Amniotic stem cell (primary cell): ENCODE measurements around the gene CEACAM6.
"Not testable (repeated sequence)": the region's sequence is repeated elsewhere in the genome, so short reads cannot be mapped to it uniquely, and the experiment has no call there.

Source experiments
- DNase-seq: peaks from one replicate; lab custom pipeline; 2025; lab: John Stamatoyannopoulos, UW

The CEACAM6 gene

DNA sequence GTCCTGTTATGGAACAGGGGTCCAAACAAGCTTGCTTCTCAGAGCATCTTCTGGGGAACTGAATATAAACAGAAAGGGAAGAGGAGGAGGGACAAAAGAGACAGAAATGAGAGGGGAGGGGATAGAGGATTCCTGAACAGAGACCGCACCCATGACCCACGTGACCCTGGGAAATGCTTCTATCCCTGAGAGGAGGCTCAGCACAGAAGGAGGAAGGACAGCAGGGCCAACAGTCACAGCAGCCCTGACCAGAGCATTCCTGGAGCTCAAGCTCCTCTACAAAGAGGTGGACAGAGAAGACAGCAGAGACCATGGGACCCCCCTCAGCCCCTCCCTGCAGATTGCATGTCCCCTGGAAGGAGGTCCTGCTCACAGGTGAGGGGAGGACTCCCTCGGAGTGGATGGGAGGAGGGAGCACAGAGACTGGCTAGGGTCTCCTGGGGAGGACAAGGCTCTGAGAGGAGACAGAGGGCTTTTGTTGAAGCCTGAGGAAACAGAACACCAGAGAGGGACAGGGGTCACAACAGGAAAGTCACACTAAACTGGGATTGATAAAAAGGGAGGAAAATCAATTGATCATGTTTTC is at the start of gene CEACAM6:
TSS of gene CEACAM6 (plus strand) at position 203 of the 586 bp plus-strand sequence. CDS start at position 312, 109 bp downstream.
- DNase-seq: no peak

DNA sequence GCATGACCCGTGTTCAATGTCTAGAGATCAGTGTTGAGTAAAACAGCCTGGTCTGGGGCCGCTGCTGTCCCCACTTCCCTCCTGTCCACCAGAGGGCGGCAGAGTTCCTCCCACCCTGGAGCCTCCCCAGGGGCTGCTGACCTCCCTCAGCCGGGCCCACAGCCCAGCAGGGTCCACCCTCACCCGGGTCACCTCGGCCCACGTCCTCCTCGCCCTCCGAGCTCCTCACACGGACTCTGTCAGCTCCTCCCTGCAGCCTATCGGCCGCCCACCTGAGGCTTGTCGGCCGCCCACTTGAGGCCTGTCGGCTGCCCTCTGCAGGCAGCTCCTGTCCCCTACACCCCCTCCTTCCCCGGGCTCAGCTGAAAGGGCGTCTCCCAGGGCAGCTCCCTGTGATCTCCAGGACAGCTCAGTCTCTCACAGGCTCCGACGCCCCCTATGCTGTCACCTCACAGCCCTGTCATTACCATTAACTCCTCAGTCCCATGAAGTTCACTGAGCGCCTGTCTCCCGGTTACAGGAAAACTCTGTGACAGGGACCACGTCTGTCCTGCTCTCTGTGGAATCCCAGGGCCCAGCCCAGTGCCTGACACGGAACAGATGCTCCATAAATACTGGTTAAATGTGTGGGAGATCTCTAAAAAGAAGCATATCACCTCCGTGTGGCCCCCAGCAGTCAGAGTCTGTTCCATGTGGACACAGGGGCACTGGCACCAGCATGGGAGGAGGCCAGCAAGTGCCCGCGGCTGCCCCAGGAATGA is 48.4 kb upstream of the CEACAM6 start:
- no peak for DNase-seq

DNA sequence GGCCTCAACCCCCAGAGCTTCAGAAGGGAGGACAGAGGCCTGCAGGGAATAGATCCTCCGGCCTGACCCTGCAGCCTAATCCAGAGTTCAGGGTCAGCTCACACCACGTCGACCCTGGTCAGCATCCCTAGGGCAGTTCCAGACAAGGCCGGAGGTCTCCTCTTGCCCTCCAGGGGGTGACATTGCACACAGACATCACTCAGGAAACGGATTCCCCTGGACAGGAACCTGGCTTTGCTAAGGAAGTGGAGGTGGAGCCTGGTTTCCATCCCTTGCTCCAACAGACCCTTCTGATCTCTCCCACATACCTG is 47.9 kb upstream of the CEACAM6 start:
- DNase-seq: no peak

DNA sequence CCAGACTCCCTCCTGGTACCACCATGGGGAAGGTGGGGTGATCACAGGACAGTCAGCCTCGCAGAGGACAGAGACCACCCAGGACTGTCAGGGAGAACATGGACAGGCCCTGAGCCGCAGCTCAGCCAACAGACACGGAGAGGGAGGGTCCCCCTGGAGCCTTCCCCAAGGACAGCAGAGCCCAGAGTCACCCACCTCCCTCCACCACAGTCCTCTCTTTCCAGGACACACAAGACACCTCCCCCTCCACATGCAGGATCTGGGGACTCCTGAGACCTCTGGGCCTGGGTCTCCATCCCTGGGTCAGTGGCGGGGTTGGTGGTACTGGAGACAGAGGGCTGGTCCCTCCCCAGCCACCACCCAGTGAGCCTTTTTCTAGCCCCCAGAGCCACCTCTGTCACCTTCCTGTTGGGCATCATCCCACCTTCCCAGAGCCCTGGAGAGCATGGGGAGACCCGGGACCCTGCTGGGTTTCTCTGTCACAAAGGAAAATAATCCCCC is 47.4 kb upstream of the CEACAM6 start:
- DNase-seq: no peak

DNA sequence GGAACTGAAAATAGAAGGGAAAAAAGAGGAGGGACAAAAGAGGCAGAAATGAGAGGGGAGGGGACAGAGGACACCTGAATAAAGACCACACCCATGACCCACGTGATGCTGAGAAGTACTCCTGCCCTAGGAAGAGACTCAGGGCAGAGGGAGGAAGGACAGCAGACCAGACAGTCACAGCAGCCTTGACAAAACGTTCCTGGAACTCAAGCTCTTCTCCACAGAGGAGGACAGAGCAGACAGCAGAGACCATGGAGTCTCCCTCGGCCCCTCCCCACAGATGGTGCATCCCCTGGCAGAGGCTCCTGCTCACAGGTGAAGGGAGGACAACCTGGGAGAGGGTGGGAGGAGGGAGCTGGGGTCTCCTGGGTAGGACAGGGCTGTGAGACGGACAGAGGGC is 46.8 kb upstream of the CEACAM6 start, which contains the start of gene CEACAM5:
TSS of gene CEACAM5 (plus strand) at position 146 of the 400 bp plus-strand sequence. CDS start at position 252, 106 bp downstream.
- DNase-seq: no peak

DNA sequence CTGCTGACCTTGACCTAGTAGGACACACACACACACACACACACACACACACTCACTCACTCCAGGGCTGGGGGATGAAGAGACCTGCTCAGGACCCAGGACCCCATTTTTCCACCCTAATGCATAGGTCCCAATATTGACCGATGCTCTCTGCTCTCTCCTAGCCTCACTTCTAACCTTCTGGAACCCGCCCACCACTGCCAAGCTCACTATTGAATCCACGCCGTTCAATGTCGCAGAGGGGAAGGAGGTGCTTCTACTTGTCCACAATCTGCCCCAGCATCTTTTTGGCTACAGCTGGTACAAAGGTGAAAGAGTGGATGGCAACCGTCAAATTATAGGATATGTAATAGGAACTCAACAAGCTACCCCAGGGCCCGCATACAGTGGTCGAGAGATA is 45.8 kb upstream of the CEACAM6 start:
- not testable (repeated sequence) for DNase-seq

DNA sequence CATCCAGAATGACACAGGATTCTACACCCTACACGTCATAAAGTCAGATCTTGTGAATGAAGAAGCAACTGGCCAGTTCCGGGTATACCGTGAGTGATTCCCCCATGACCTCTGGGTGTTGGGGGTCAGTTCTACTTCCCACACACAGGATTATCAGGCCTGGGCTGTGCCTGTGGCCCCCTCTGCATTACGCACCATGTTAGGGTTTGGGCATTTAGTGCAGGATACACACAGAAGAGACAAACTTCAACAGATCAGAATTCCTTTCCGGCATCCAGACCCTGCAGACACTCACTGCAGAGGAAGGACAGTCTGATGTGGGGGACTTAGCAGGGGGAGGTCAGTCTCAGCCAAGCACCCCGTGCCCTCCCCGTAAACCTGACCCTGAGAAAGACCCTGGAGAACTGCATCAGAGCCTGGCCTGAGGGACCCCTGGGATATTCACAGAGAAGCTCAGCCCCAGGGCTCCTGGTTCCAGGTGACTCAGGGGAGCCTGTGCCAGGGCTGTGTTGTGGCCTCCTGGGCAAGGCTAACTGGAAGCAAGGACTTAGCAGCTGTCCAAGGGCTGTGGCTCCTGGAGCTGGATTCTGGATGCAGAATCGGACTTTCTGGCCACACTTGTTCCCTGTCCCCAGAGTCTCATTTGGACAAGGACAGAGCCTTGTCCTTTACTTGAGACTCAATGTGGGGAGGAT is 45.2 kb upstream of the CEACAM6 start:
- DNase-seq: no peak

DNA sequence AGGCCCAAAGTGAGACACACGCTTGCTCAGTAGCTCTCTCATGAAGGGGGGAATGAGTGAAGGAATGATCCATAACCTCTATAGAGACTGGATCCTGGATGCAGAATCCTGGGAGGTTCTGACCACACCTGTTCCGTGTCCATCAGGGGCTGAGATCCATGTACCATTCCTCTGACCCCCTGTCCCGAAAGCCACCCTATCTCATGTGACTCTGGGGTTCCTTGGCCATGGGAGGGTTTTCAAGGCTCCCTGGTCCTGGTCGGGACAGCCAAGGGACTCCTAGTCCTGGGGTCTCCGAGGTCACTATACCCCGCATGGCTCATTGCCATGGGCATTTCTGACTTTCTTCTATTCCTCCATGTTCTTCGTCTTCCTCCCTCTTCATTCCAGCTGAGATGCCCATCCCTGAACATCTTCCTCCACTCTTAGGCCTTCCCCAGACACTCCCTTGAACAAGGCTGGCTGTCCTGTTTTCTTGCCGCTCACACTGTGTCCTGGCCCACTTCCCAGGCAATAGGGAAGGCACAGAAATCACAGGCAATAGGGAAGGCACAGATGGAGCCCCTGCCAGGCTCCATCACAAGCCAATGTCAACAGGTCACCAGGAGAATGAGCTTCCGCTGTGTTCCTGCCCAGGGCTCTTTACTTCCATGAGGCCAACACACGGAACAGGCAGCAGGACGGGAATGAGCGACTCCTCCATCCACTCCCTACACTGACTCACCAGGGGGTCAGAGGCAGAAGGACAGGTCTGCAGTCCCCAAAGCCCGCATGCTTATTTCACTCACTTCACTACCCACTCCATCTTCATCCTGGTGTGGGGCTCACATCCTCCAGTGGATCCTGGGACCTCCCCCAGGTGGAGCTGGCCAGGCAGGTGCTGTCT is 43.7 kb upstream of the CEACAM6 start:
- DNase-seq: no peak

DNA sequence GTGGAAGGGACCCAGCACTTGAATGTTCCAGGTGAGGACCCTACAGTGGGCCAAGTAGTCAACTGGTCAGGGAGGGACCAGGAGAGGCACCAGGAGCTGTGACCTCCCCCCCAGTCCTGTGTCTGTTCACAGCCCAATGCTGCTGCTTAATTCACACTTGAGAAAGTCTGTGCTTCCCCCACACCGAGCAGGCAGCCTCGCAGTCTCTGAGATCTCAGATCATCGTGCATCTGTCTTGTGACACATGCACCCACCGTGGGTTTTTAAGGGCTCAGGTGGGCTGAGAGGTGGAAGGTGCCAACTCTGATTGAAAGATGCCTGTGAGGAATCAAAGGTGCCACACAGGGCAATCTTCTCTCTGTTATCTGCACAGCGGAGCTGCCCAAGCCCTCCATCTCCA is 40.7 kb upstream of the CEACAM6 start:
- DNase-seq: no peak

DNA sequence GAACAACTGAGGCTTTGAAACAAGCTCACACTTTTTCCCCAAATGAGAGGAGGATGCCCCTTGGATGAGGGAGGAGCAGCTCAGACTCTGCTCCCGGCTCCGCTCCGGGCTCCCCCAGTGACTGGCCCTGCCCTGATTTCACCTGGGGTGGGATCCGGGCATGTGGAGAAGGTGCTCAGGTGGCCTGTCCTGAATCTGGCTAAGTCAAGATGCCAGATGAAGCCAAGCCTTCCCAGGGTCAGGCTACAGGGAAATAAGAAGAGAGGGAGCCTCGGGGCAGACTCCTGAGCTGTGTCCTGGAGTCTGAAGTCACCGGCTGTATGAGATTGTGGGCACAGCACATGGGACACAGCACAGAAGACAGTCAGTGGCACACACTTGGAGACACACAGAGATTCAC is 36.6 kb upstream of the CEACAM6 start:
- no peak for DNase-seq

DNA sequence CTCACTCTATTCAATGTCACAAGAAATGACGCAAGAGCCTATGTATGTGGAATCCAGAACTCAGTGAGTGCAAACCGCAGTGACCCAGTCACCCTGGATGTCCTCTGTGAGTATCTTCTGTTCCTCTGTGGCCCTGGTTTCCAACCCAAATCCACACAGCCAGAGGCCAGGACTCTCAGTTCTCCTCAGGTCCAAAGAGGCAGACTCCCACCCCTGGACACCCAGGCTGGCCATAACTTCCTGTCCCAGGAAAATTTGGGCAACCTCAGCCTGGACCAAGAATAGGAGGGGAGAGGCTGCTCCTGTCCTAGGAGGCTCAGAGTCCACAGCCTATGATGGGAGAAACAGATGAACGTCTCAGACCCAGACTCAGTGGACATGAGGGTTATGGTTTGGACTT is 35.2 kb upstream of the CEACAM6 start:
- no peak for DNase-seq

DNA sequence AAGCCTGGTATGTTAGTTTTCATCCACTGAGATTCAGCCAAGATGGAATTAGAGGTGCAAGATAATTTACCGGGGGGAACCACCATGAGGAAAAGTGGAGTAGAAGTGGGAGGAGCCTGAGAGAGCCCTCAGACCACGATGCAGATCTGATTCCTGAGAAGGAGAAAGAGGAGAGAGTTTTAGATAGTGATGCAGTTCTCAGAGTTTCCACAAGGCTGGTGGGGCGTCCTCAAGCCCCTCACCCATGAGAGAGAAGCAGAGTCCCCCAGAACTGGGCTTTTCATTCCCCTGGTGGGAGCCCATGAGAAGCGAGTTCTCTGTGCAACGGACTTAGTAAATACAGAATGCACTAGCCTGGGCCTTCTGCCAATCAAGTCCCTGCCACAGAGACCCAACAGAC is 28.8 kb upstream of the CEACAM6 start:
- DNase-seq: no peak

DNA sequence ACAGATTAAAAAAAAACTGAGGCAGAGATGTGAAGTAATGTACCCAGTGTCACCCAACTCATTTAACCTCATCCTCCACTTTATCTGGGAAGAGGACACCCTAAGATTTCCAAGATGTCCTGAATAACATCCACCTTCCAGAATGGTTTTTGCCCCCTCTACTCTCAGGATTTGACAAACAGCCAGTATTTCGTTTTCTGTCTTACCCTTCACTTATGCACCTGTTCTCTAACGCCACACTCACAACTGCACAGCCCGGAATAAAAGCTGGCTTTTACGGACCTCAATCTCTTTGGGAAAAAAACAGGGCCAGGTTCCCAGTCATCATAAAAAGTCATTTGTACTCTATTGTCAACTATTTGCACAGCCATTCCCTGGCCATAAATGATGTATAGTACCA is 21.2 kb upstream of the CEACAM6 start:
- DNase-seq: no peak

DNA sequence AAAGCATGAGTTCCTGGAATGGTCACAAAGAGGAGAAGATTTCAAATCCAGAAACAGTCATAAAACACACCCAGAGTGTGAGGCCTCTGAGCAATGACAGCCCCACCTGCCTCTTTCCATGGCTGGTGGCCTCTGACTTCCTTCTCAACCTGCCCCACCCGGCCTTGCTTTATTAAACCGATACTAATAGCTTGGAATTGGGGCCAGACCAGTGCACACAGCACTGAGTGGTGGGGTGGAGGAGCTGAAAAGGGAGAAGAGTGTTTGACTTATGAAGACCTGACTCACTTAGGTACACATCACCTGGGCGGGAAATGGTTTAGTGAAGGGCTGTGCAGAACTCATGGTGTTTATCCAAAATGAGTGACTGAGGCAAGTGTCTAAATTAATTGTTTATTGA is 20.7 kb upstream of the CEACAM6 start:
- DNase-seq: no peak

DNA sequence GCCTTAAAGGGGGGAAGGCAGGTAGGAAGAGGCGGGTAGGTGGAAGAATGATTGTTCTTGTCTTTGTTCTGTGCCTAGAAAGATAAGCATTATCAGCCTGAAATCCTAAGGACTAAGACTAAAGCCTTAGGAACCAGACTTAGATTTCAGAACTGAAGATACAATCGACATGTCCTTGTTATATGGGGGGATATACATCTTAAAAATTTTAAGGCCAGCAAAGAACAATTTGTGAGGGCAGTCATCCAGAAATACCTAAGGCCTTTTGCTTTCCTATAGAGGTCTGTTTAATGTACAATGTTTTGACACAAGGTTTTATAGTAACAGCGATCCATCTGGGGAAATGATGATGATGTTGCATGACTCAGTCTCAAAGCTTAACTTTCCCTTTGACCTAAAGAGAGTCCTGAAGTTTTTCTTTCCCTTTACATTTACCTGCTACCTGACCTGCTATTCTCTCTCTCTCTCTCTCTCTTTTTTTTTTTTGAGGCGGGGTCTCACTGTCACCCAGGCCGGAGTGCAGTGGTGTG is 20.2 kb upstream of the CEACAM6 start:
- no peak for DNase-seq

DNA sequence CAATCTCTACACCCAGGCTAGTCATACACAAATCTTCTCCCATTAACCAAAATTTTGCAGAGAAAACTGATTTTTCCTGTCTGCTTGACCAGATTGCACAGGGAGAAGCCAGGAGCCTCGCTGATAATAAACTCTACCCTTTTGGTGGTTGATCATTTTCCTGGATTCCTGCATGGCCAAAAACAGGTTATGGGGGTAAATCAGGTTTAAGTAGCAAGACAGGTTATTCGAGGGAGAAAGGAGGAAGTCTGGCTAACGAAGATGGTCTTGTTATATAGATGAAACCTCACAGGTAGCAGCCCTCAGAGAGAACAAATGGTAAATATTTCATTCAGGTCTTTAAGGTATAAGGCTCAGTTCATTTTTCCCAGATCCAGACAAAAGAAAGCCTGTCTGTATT is 16.0 kb upstream of the CEACAM6 start:
- DNase-seq: no peak

DNA sequence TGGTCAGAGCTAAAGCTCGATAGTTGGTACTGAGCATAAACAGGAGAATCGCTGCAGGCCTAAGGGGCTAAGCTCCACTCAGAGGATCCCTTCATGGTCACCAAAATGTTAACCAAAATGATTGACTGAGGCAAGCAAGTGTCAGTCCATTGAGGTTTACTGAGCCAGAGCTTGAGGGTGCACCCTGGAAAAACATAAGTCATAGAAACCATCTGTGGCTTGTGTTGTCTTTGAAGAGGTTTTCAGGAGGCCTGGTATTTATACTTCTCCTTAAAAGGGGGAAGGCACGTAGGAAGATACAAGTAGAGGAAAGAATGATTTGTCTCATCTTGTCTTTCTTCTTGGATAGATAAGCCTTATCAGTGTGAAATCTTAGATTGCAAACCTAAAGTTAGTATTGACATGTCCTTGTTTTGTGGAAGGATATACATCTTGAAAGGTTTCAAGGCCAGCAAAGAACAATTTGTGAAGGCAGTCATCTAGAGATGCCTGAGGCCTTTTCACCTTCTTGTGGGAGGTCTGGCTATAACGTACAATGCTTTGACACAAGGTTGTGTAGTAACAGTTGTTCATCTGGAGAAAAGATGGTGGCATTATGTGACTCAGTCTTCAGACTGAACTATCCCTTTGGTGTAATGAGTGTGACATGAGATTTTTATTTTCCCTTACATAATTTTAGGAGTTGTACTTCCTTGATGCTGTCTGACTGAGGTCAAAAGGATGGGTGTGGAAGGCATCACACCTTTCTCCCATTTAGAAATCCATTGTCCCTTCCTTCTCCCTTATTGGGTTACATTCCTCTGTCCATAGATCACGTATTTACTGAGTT is 14.7 kb upstream of the CEACAM6 start:
- DNase-seq: no peak

DNA sequence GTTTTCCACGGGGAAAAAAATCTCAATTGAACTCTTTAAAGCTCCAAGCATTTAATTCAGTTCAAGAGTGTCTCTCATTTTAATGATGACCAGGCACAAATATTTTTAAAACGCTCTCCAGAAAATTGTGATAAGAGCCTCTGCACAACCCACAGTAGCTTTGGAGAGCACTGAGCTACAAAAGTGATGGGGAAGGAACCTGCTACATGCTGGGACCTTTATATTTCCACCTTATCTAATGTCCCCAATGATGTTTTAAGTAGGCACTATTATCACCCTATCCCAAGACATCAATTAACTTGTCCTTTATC is 14.1 kb upstream of the CEACAM6 start:
- no peak for DNase-seq

DNA sequence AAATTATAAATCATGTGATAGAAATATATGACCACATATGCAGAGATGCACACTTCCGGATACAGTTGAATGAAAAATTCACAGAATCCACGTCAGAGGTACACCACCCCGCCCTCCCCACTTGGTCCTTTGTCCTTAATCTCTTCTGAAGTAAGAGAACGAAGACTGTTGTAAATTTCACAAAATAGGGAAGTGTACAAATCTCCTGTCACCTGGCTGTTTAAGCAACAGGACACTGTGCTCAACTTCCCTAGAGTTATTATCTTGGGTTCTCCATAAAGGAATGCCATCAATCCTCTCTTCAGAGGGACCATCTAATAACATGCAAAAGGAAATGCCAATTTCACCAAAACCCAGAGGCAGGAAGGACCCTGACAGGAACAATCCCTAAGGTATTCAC is 10.5 kb upstream of the CEACAM6 start:
- DNase-seq: no peak

DNA sequence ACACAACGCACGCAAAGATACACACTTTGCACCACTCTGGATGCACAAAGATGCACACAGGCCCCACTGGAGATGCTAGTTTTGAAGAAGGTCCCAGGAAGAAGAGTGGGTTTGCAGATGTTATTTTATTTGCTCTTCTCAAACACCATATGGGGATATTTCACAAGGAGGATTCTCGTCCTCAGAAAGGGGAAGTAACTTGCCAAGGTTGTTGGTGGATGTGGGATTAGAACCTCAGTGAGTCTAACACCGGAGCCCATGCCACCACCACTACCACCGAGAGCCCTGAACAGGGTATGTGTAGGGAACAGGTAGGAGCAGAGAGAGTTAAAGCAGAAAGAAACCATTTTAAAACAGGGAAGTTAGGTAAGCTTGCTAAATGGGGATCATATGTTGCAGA is 9.6 kb upstream of the CEACAM6 start:
- DNase-seq: no peak

DNA sequence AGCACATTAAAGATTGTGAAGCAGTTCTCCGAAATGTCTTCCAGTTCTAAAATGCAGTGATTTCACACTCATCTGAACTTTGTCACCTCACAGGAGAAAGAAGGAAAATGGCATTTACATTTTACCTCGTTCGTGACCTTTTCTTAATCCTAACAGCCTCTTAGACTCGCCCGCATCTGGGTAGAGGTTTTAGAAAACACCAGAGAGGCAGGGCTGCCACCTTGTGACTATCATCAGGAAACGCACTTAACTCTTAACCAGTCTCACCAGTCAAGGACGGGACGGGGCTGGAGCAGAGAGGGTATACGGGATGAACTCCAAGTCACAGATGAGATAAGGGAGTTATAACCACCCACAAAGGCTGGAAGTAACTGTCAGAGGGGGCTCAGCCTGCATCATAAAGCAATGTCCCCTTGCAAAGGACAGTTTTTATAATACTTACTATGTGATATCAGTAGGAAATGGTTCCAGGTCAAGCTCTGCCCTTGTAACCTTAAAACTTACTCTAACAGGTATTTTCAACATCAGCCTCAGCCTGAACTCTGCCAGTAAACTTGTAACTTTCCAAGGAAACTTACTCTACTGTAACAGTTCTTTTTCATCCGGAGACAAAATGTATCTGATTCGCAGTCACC is 8.6 kb upstream of the CEACAM6 start:
- DNase-seq: peak; percentile 4
